ENCODE results near the gene RNF151. TPM values are rescaled to one million over a fixed set of nuclear protein-coding genes. Genes with fewer than 3 reads are reported as not detected.
"Not testable (repeated sequence)": the region's sequence is repeated elsewhere in the genome, so short reads cannot be mapped to it uniquely, and the experiment has no call there.

The RNF151 gene
- total RNA-seq, 2 experiments from 2014 or later = not detected

- ChIA-PET CTCF (interaction anchor here (0.8 kb wide), 1 partner anchor 64 kb away, joined by 3 read pairs; no protein-coding TSS in a partner anchor), POLR2A (interaction anchor here (6.9 kb wide), 1 partner anchor 7 kb away, joined by 33 read pairs; the partner anchor contains the start of gene RPS2)
- H3K4me3 Mint-ChIP-seq = not testable (repeated sequence)
These were observed 9.1 kb upstream of the RNF151 start for GRCh38 chr16:1957434-1958142.

GRCh38 chr16:1958143-1958491 lies 8.5 kb upstream of the RNF151 start:
- Mint-ChIP-seq H3K4me1 (peaks cover 33% of the 10 kb centered on the region), H3K36me3 (ENCODE audit: low read depth) (peaks cover 27% of the 10 kb centered on the region)
- DNase-seq, POLR2A ChIA-PET, H3K4me3 Mint-ChIP-seq, H3K9me3 Mint-ChIP-seq, H3K27ac Mint-ChIP-seq, H3K27me3 Mint-ChIP-seq: not testable (repeated sequence)
- CTCF ChIA-PET = interaction anchor here (0.8 kb wide), 1 partner anchor 63 kb away, joined by 3 read pairs; no protein-coding TSS in a partner anchor

More at GRCh38 chr16:1957434-1958142, 9.1 kb upstream of the RNF151 start:
- not testable (repeated sequence) for H3K27me3 Mint-ChIP-seq, H3K9me3 Mint-ChIP-seq, DNase-seq, H3K27ac Mint-ChIP-seq
- H3K4me1 Mint-ChIP-seq = peaks cover 28% of the 10 kb centered on the region
- H3K36me3 Mint-ChIP-seq (ENCODE audit: low read depth) = peaks cover 22% of the 10 kb centered on the region

- no peak for DNase-seq
- Mint-ChIP-seq H3K9me3 (no peaks in the 10 kb centered on the region), H3K27me3 (peaks cover 2% of the 10 kb centered on the region), H3K4me1 (peaks cover 40% of the 10 kb centered on the region), H3K27ac (peak overlapping the region; percentile 95), H3K4me3 (peak overlapping the region; percentile 84), H3K36me3 (ENCODE audit: low read depth) (peaks cover 34% of the 10 kb centered on the region)
- ChIA-PET POLR2A (interaction anchor here (5.1 to 9.7 kb wide), 2 partner anchors 13 to 22 kb away, joined by 48 to 149 read pairs; partner anchors contain the start of genes GFER, NOXO1 and TBL3), CTCF (interaction anchor here (1.2 kb wide), 1 partner anchor 182 kb away, joined by 3 read pairs; no protein-coding TSS in a partner anchor)
These were observed 7.9 kb upstream of the RNF151 start for GRCh38 chr16:1958715-1959268.

GRCh38 chr16:1959269-1960039 lies 7.2 kb upstream of the RNF151 start, which contains the start of gene NDUFB10:
Gene NDUFB10 (plus strand): TSS chr16:1959538. CDS start chr16:1959625, 87 bp downstream.
- peak; percentile 93 for DNase-seq
- Mint-ChIP-seq H3K4me1 (peaks cover 43% of the 10 kb centered on the region), H3K36me3 (ENCODE audit: low read depth) (peaks cover 39% of the 10 kb centered on the region), H3K9me3 (no peaks in the 10 kb centered on the region), H3K27me3 (peaks cover 2% of the 10 kb centered on the region), H3K4me3 (peak within 1 kb of the TSS; percentile 84), H3K27ac (peak within 1 kb of the TSS; percentile 95)
- POLR2A ChIA-PET = interaction anchor here (0.9 to 9.7 kb wide), 4 partner anchors 8 to 196 kb away, joined by 3 to 149 read pairs (median 26); partner anchors contain the start of genes GFER, NOXO1, TBL3 and TRAF7
- CTCF ChIA-PET = interaction anchor here (1.2 to 1.7 kb wide), 2 partner anchors 181 kb away, joined by 3 to 9 read pairs; no protein-coding TSS in a partner anchor

- H3K4me1 Mint-ChIP-seq = peaks cover 49% of the 10 kb centered on the region
- ChIA-PET POLR2A (interaction anchor here (0.6 to 9.7 kb wide), 20 partner anchors 8 to 540 kb away, joined by 3 to 149 read pairs (median 3); partner anchors contain the start of genes FAHD1, GFER, MSRB1 and NOXO1), CTCF (interaction anchor here (0.8 to 1.7 kb wide), 4 partner anchors 8 to 180 kb away, joined by 3 to 9 read pairs (median 4); partner anchors contain the start of genes MSRB1 and TBL3)
- peaks cover 51% of the 10 kb centered on the region for H3K36me3 Mint-ChIP-seq (ENCODE audit: low read depth)
- peak; percentile 54 for DNase-seq
- peaks cover 2% of the 10 kb centered on the region for H3K27me3 Mint-ChIP-seq
- H3K27ac Mint-ChIP-seq = peak overlapping the region; percentile 95
- H3K4me3 Mint-ChIP-seq = peak overlapping the region; percentile 84
- H3K9me3 Mint-ChIP-seq = no peaks in the 10 kb centered on the region
These were observed 5.7 kb upstream of the RNF151 start for GRCh38 chr16:1960665-1961630.

GRCh38 chr16:1961651-1962067 lies 5.0 kb upstream of the RNF151 start:
- Mint-ChIP-seq H3K4me1 (peaks cover 51% of the 10 kb centered on the region), H3K27me3 (peaks cover 2% of the 10 kb centered on the region), H3K27ac (peak overlapping the region; percentile 95), H3K36me3 (ENCODE audit: low read depth) (peaks cover 51% of the 10 kb centered on the region), H3K9me3 (no peaks in the 10 kb centered on the region), H3K4me3 (peak overlapping the region; percentile 84)
- CTCF ChIA-PET = no interaction called here
- POLR2A ChIA-PET = interaction anchor here (0.9 to 9.7 kb wide), 10 partner anchors 9 to 541 kb away, joined by 3 to 149 read pairs (median 6); partner anchors contain the start of genes EME2, GFER, MRPS34 and MSRB1
- DNase-seq = peak; percentile 52

GRCh38 chr16:1962161-1963153 lies 4.2 kb upstream of the RNF151 start:
- DNase-seq, H3K9me3 Mint-ChIP-seq, H3K27me3 Mint-ChIP-seq: not testable (repeated sequence)
- ChIA-PET POLR2A (interaction anchor here (0.9 to 9.7 kb wide), 12 partner anchors 9 to 541 kb away, joined by 3 to 149 read pairs (median 10); partner anchors contain the start of genes EME2, GFER, MRPS34 and MSRB1), CTCF (interaction anchor here (1.2 kb wide), 1 partner anchor 42 kb away, joined by 3 read pairs; no protein-coding TSS in a partner anchor)
- H3K27ac Mint-ChIP-seq = peak overlapping the region; percentile 95
- H3K4me3 Mint-ChIP-seq = peak overlapping the region; percentile 84
- peaks cover 55% of the 10 kb centered on the region for H3K4me1 Mint-ChIP-seq
- H3K36me3 Mint-ChIP-seq (ENCODE audit: low read depth) = peaks cover 53% of the 10 kb centered on the region

GRCh38 chr16:1963806-1964505 lies 2.7 kb upstream of the RNF151 start:
- Mint-ChIP-seq H3K27me3 (no peaks in the 10 kb centered on the region), H3K36me3 (ENCODE audit: low read depth) (peaks cover 53% of the 10 kb centered on the region), H3K9me3 (no peaks in the 10 kb centered on the region), H3K4me3 (peak overlapping the region; percentile 84), H3K27ac (peak overlapping the region; percentile 95), H3K4me1 (peaks cover 57% of the 10 kb centered on the region)
- ChIA-PET POLR2A (interaction anchor here (0.8 to 9.7 kb wide), 32 partner anchors 7 to 1284 kb away, joined by 3 to 149 read pairs (median 6); partner anchors contain the start of genes ECI1, EME2, FAHD1 and GFER), CTCF (interaction anchor here (1.0 to 2.6 kb wide), 5 partner anchors 21 to 177 kb away, joined by 3 to 12 read pairs (median 3); partner anchors contain the start of gene MSRB1)
- peak; percentile 58 for DNase-seq

- Mint-ChIP-seq H3K4me1 (peaks cover 54% of the 10 kb centered on the region), H3K36me3 (ENCODE audit: low read depth) (peaks cover 53% of the 10 kb centered on the region), H3K27me3 (no peaks in the 10 kb centered on the region), H3K27ac (peak within 1 kb of the TSS; percentile 95), H3K9me3 (no peaks in the 10 kb centered on the region), H3K4me3 (peak within 1 kb of the TSS; percentile 84)
- peak; percentile 99 for DNase-seq
- POLR2A ChIA-PET = interaction anchor here (0.7 to 9.7 kb wide), 32 partner anchors 9 to 1284 kb away, joined by 3 to 149 read pairs (median 6); partner anchors contain the start of genes CHTF18, ECI1, EME2 and FAHD1
- CTCF ChIA-PET = interaction anchor here (0.7 to 2.6 kb wide), 5 partner anchors 9 to 182 kb away, joined by 3 to 12 read pairs (median 4); partner anchors contain the start of genes MSRB1, NUBP2 and SPSB3
These were observed 1.9 kb upstream of the RNF151 start, which contains the start of gene RPS2 for GRCh38 chr16:1964506-1965395. Gene RPS2 (minus strand): TSS chr16:1964826. CDS start chr16:1964625, 201 bp downstream.

Measured in activated CD4-positive, alpha-beta memory T cell treated with anti-CD3 and anti-CD28 coated beads, Interleukin-2, amount 10 ng/mL, durations not matched to agents 7 days and 5 days (primary cell).